Progenitor cell of endocrine pancreas (in vitro differentiated cells): Measurements from ENCODE around the gene BOLA3. TPM values are rescaled to one million over a fixed set of nuclear protein-coding genes. Genes with fewer than 3 reads are reported as not detected.
A peak's percentile ranks its signal among the peaks of the same experiment; 100 is the strongest.

Experiments
- DNase-seq: peaks from one replicate; pipeline ENCODE4 v3.0.0; 2021; ENCODE audit warnings: low spot score; ENCODE audit not compliant: unreplicated experiment
- H3K27ac Mint-ChIP-seq: 2 replicates; pipeline ENCODE4 v1.8.0; 2021; ENCODE audit warnings: mild to moderate bottlenecking, moderate library complexity, mixed read lengths
- H3K27me3 Mint-ChIP-seq: 2 replicates; pipeline ENCODE4 v1.8.0; 2021; ENCODE audit warnings: mixed read lengths
- H3K36me3 Mint-ChIP-seq: 2 replicates; pipeline ENCODE4 v1.8.0; 2022; ENCODE audit warnings: mixed read lengths; ENCODE audit not compliant: insufficient read depth
- H3K4me1 Mint-ChIP-seq: 2 replicates; pipeline ENCODE4 v1.8.0; 2021; ENCODE audit warnings: low read depth, mixed read lengths
- H3K4me3 Mint-ChIP-seq: 2 replicates; pipeline ENCODE4 v1.8.0; 2021; ENCODE audit warnings: low read depth, mild to moderate bottlenecking, moderate library complexity, mixed read lengths
- H3K9me3 Mint-ChIP-seq: 2 replicates; pipeline ENCODE4 v1.8.0; 2021; ENCODE audit warnings: low read depth, mixed read lengths
- long read RNA-seq: library from polyadenylated mRNA; unstranded; transcript quantifications from one replicate; pipeline ENCODE4 v2.0.0, GENCODE V29; 2020
- total RNA-seq: library from RNA; stranded (reverse); gene quantifications from 2 replicates; pipeline ENCODE4 v1.2.1, GENCODE V29; 2021
- TF ChIP-seq, protein P1 (sequence below): fragments of 200-600 bp; sonication (generic); IDR thresholded peaks from one replicate; pipeline ENCODE4 v1.5.0; 2021; ENCODE audit warnings: antibody characterized with exemption, mild to moderate bottlenecking; ENCODE audit not compliant: unreplicated experiment

Gene BOLA3
- 23.8 and 24.8 TPM in 2 replicates for total RNA-seq
- long read RNA-seq, partial matches to known transcripts, result 1 of 3 reads
- long read RNA-seq, other reads (novel, unspliced or antisense), result 0 of 3 reads

DNA sequence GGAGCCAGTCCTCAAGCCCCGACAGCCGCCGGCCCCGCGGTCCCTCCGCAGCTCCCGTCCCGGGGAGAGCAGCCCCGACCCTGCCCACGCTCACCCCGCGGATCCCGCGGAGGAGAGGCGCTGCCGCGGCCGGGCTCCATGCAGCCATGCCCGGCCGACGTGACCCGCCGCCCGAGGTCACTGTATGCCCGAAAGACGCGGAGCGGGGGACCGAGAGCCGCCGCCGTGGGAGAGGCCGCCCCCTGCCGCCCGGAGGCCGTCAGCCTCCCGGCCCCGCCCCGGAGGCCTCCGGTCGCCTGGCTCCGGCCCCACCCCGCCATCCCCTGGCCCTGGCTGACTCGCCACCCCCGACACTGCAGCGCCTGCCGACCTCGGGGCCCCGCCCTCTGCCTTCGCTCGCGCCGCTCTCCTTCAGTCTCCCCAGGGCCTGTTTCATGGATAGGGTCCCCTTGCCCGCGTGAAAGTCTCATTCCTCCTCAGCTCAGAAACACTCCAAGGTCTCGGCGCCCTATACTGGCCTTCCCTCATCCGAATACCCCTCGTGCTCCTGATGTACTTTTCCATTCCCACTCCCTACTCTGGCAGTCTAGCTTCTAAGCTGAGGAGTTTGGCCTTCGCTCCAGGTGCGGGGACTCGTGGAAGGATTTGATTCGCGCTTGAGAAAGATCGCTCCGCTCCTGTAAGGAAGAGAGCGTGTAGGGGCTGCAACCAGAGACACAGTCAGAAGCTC, at the start of gene BOLA3:
BOLA3 (minus strand) TSS at position 186 of the 730 bp plus-strand sequence; CDS start at position 148, 38 bp downstream.
- peaks cover 1% of the 10 kb centered on the region for H3K36me3 Mint-ChIP-seq
- H3K9me3 Mint-ChIP-seq, result no peaks in the 10 kb centered on the region
- H3K27ac Mint-ChIP-seq, result no peak within 1 kb of the TSS
- DNase-seq, result peak; percentile 83
- no peaks in the 10 kb centered on the region for H3K27me3 Mint-ChIP-seq
- H3K4me3 Mint-ChIP-seq, result no peak within 1 kb of the TSS
- TF ChIP-seq, protein P1, sequence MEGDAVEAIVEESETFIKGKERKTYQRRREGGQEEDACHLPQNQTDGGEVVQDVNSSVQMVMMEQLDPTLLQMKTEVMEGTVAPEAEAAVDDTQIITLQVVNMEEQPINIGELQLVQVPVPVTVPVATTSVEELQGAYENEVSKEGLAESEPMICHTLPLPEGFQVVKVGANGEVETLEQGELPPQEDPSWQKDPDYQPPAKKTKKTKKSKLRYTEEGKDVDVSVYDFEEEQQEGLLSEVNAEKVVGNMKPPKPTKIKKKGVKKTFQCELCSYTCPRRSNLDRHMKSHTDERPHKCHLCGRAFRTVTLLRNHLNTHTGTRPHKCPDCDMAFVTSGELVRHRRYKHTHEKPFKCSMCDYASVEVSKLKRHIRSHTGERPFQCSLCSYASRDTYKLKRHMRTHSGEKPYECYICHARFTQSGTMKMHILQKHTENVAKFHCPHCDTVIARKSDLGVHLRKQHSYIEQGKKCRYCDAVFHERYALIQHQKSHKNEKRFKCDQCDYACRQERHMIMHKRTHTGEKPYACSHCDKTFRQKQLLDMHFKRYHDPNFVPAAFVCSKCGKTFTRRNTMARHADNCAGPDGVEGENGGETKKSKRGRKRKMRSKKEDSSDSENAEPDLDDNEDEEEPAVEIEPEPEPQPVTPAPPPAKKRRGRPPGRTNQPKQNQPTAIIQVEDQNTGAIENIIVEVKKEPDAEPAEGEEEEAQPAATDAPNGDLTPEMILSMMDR, result peak; percentile 79
- peaks cover 2% of the 10 kb centered on the region for H3K4me1 Mint-ChIP-seq

DNA sequence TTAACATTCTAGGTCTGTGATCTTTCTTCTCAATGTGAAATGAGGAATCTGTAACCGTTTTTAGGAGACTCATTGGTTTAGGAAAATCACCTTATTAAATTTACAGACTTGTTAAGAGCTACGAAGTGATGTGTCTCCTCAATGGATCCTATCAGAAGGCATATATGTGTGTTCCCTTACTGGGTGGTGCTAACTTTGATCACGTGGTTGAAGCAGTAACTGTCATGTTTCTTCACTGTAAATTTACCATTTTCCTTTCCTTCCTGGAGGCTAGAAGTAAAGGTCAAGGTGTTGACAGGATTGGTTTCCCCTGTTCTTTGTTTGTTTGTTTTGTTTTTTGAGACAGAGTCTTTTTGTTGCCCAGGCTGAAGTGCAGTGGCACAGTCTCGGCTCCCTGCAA, 49.3 kb upstream of the BOLA3 start:
- TF ChIP-seq, protein P1, result no peak
- Mint-ChIP-seq H3K36me3 (no peaks in the 10 kb centered on the region), H3K9me3 (peaks cover 6% of the 10 kb centered on the region), H3K27me3 (peaks cover 13% of the 10 kb centered on the region), H3K27ac (no peak overlapping the region), H3K4me1 (peaks cover 19% of the 10 kb centered on the region), H3K4me3 (no peak overlapping the region)
- DNase-seq, result no peak

GRCh38 chr2:74194799-74195198, 47.1 kb upstream of the BOLA3 start:
- DNase-seq, result no peak
- H3K36me3 Mint-ChIP-seq, result no peaks in the 10 kb centered on the region
- H3K27me3 Mint-ChIP-seq, result peaks cover 13% of the 10 kb centered on the region
- TF ChIP-seq, protein P1, result no peak
- peaks cover 6% of the 10 kb centered on the region for H3K9me3 Mint-ChIP-seq
- H3K4me1 Mint-ChIP-seq, result peaks cover 18% of the 10 kb centered on the region
- H3K4me3 Mint-ChIP-seq, result no peak overlapping the region
- H3K27ac Mint-ChIP-seq, result no peak overlapping the region

GRCh38 chr2:74191596-74192380, 44.1 kb upstream of the BOLA3 start:
- Mint-ChIP-seq H3K27me3 (peaks cover 3% of the 10 kb centered on the region), H3K27ac (no peak overlapping the region), H3K4me1 (peaks cover 11% of the 10 kb centered on the region), H3K4me3 (no peak overlapping the region), H3K9me3 (no peaks in the 10 kb centered on the region), H3K36me3 (no peaks in the 10 kb centered on the region)
- no peak for DNase-seq
- TF ChIP-seq, protein P1, result no peak

DNA sequence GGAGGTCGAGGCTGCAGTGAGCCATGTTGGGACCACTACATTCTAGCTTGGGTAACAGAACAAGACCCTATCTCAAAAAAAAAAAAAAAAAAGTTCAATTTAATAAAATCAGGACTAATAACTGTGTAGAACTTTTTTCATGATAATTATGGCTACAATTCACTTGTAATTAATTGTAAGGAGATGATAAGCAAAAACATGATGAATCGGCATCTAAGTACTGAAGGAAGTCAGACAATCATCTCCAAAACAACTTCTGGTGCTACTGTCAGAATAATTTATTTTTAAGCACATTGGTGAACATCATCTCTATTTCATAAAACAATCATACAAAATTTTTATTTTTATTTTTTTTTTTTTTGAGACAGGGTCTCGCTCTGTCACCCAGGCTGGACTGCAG, 41.0 kb upstream of the BOLA3 start:
- Mint-ChIP-seq H3K4me1 (peaks cover 11% of the 10 kb centered on the region), H3K36me3 (no peaks in the 10 kb centered on the region), H3K27me3 (peaks cover 5% of the 10 kb centered on the region), H3K9me3 (no peaks in the 10 kb centered on the region), H3K4me3 (no peak overlapping the region), H3K27ac (no peak overlapping the region)
- DNase-seq, result no peak
- TF ChIP-seq, protein P1, result no peak
